Hepatocyte (in vitro differentiated cells): Measurements from ENCODE around the gene DZIP1L. TPM values are rescaled to one million over a fixed set of nuclear protein-coding genes. Genes with fewer than 3 reads are reported as not detected.
A peak's percentile ranks its signal among the peaks of the same experiment; 100 is the strongest.

Experiments
- DNase-seq: peaks from one replicate; pipeline ENCODE4 v3.0.0-alpha.2; 2016; ENCODE audit warnings: low spot score
- H2AFZ ChIP-seq: fragments of 200-600 bp; sonication (generic); 2 replicates; pipeline ENCODE4 v1.6.0; 2016; ENCODE audit warnings: antibody characterized with exemption, mild to moderate bottlenecking
- H3K27ac ChIP-seq: fragments of 200-600 bp; sonication (generic); 2 replicates; pipeline ENCODE4 v1.5.1; 2016; ENCODE audit warnings: mild to moderate bottlenecking
- H3K27me3 ChIP-seq: fragments of 200-600 bp; sonication (generic); 2 replicates; pipeline ENCODE4 v1.6.1; 2016
- H3K36me3 ChIP-seq: fragments of 200-600 bp; sonication (generic); replicated peaks from 2 replicates; pipeline ENCODE4 v1.5.1; 2016; ENCODE audit warnings: low read depth; ENCODE audit not compliant: insufficient read depth
- H3K4me1 ChIP-seq: fragments of 200-600 bp; sonication (generic); 2 replicates; pipeline ENCODE4 v1.5.1; 2016; ENCODE audit warnings: mild to moderate bottlenecking, moderate library complexity; ENCODE audit not compliant: insufficient read depth
- H3K4me2 ChIP-seq: fragments of 200-600 bp; sonication (generic); 2 replicates; pipeline ENCODE4 v1.6.0; 2016
- H3K4me3 ChIP-seq: fragments of 200-600 bp; sonication (generic); 2 replicates; pipeline ENCODE4 v1.5.1; 2016; ENCODE audit warnings: mild to moderate bottlenecking
- H3K79me2 ChIP-seq: fragments of 200-600 bp; sonication (generic); 2 replicates; pipeline ENCODE4 v1.6.0; 2017; ENCODE audit warnings: mild to moderate bottlenecking
- H3K9me2 ChIP-seq: fragments of 200-600 bp; sonication (generic); replicated peaks from 2 replicates; pipeline ENCODE4 v1.6.0; 2017; ENCODE audit warnings: mild to moderate bottlenecking; ENCODE audit not compliant: insufficient read depth
- H3K9me3 ChIP-seq: fragments of 200-600 bp; sonication (generic); 2 replicates; pipeline ENCODE4 v1.5.1; 2016; ENCODE audit warnings: low read depth, mild to moderate bottlenecking
- H4K20me1 ChIP-seq: fragments of 200-600 bp; sonication (generic); 2 replicates; pipeline ENCODE4 v1.6.0; 2016; ENCODE audit warnings: mild to moderate bottlenecking; ENCODE audit not compliant: insufficient read depth, poor library complexity, severe bottlenecking
- EZH2 ChIP-seq: fragments of 200-600 bp; sonication (generic); IDR thresholded peaks from 2 replicates; pipeline ENCODE4 v1.6.1; 2016; ENCODE audit warnings: antibody characterized with exemption, mild to moderate bottlenecking, borderline replicate concordance
- EZH2phosphoT487 ChIP-seq: fragments of 200-600 bp; sonication (generic); IDR thresholded peaks from one replicate; pipeline ENCODE4 v1.6.1; 2018; ENCODE audit warnings: antibody characterized with exemption, mild to moderate bottlenecking, low read depth, moderate library complexity; ENCODE audit not compliant: unreplicated experiment, severe bottlenecking
- WGBS: methylation state at CpG from one replicate; pipeline ENCODE4 v1.1.6; 2016; ENCODE audit warnings: low lambda C conversion rate; ENCODE audit errors: missing lambda C conversion rate; 5-methylcytosine and 5-hydroxymethylcytosine counted together
- polyA plus RNA-seq: library from polyadenylated mRNA; unstranded; fragments of >200 nt; fragmentation: Nextera tagmentation; extraction: Ambion mirVana; gene quantifications from 2 replicates; pipeline ENCODE4 v1.2.1, GENCODE V29; 2016
- total RNA-seq: library from RNA; depleted of rRNA; stranded (reverse); fragments of >200 nt; gene quantifications from 2 replicates; pipeline ENCODE4 v1.2.3, GENCODE V29; 2014
- TF ChIP-seq, protein P1 (sequence below): fragments of 200-600 bp; sonication (generic); IDR thresholded peaks from 2 replicates; pipeline ENCODE4 v1.5.1; 2016; ENCODE audit warnings: antibody characterized with exemption, mild to moderate bottlenecking; ENCODE audit not compliant: poor library complexity

The DZIP1L gene
- 7.5 and 15.7 TPM in 2 replicates for total RNA-seq
- polyA plus RNA-seq: 4.0 and 12.8 TPM in 2 replicates

- H3K27ac ChIP-seq: peak within 1 kb of the TSS; percentile 91
- peaks cover 33% of the 10 kb centered on the region for H3K79me2 ChIP-seq
- H3K4me2 ChIP-seq: peak within 1 kb of the TSS; percentile 86
- DNase-seq: peak; percentile 81
- WGBS: under 1% methylated on average over 67 of the region's 86 CpGs
- H4K20me1 ChIP-seq: no peaks in the 10 kb centered on the region
- H3K4me3 ChIP-seq: peak within 1 kb of the TSS; percentile 62
- H3K9me2 ChIP-seq: no peaks in the 10 kb centered on the region
- H3K27me3 ChIP-seq: no peaks in the 10 kb centered on the region
- no peaks in the 10 kb centered on the region for H3K36me3 ChIP-seq
- no peaks in the 10 kb centered on the region for H3K9me3 ChIP-seq
- peaks cover 10% of the 10 kb centered on the region for H3K4me1 ChIP-seq
- peak within 1 kb of the TSS; percentile 90 for H2AFZ ChIP-seq
- TF ChIP-seq, protein P1, sequence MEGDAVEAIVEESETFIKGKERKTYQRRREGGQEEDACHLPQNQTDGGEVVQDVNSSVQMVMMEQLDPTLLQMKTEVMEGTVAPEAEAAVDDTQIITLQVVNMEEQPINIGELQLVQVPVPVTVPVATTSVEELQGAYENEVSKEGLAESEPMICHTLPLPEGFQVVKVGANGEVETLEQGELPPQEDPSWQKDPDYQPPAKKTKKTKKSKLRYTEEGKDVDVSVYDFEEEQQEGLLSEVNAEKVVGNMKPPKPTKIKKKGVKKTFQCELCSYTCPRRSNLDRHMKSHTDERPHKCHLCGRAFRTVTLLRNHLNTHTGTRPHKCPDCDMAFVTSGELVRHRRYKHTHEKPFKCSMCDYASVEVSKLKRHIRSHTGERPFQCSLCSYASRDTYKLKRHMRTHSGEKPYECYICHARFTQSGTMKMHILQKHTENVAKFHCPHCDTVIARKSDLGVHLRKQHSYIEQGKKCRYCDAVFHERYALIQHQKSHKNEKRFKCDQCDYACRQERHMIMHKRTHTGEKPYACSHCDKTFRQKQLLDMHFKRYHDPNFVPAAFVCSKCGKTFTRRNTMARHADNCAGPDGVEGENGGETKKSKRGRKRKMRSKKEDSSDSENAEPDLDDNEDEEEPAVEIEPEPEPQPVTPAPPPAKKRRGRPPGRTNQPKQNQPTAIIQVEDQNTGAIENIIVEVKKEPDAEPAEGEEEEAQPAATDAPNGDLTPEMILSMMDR: peak; percentile 36
- no peak for TF ChIP-seq EZH2
Measured at GRCh38 chr3:138114988-138115971, at the start of gene DZIP1L. DZIP1L (minus strand) TSS chr3:138115608; CDS start chr3:138103971, 11,637 bp downstream.

GRCh38 chr3:138165061-138165460 is 49.7 kb upstream of the DZIP1L start:
- Histone ChIP-seq H3K79me2 (no peaks in the 10 kb centered on the region), H3K9me3 (no peaks in the 10 kb centered on the region), H3K27me3 (no peaks in the 10 kb centered on the region), H2AFZ (no peak overlapping the region), H3K9me2 (no peaks in the 10 kb centered on the region), H3K36me3 (no peaks in the 10 kb centered on the region), H3K27ac (no peak overlapping the region), H3K4me3 (no peak overlapping the region), H3K4me2 (no peak overlapping the region), H3K4me1 (no peaks in the 10 kb centered on the region), H4K20me1 (no peaks in the 10 kb centered on the region)
- WGBS: 97% methylated on average over 2 of the region's 2 CpGs
- TF ChIP-seq EZH2: no peak
- no peak for TF ChIP-seq EZH2phosphoT487
- TF ChIP-seq, protein P1: no peak
- DNase-seq: no peak

DNA sequence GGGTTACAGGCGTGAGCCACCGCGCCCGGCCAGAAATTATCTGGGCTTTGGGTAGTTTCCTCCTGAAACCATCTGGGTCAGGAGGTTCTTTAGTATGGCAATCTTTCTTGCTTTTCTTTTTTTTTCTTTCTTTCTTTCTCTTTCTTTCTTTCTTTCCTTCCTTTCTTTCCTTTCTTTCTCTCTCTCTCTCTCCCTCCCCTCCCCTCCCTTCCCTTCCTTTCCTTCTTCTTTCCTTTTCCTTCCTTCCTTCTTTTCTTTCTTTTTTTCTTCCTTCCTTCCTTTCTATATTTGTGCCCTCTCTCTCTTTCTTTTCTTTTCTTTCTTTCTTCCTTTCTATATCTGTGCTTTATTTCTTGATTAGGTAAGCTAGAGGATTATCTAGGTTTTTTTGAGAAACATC is 42.3 kb upstream of the DZIP1L start:
- H3K27ac ChIP-seq: no peak overlapping the region
- H3K4me1 ChIP-seq: no peaks in the 10 kb centered on the region
- no peaks in the 10 kb centered on the region for H3K9me3 ChIP-seq
- no peaks in the 10 kb centered on the region for H3K27me3 ChIP-seq
- no peaks in the 10 kb centered on the region for H3K9me2 ChIP-seq
- H3K79me2 ChIP-seq: no peaks in the 10 kb centered on the region
- H3K4me3 ChIP-seq: no peak overlapping the region
- H3K4me2 ChIP-seq: no peak overlapping the region
- DNase-seq: no peak
- H3K36me3 ChIP-seq: no peaks in the 10 kb centered on the region
- 95% methylated on average over 4 of the region's 4 CpGs for WGBS
- H4K20me1 ChIP-seq: no peaks in the 10 kb centered on the region
- no peak overlapping the region for H2AFZ ChIP-seq
- TF ChIP-seq, protein P1: no peak
- TF ChIP-seq EZH2phosphoT487: no peak
- no peak for TF ChIP-seq EZH2
